ENCODE measurements around the gene CHST11. TPM values are rescaled to one million over a fixed set of nuclear protein-coding genes. Genes with fewer than 3 reads are reported as not detected.

The CHST11 gene
- total and polyA plus RNA-seq, 8 donors = 11.1 to 56.9 (median 14.8) TPM

DNA sequence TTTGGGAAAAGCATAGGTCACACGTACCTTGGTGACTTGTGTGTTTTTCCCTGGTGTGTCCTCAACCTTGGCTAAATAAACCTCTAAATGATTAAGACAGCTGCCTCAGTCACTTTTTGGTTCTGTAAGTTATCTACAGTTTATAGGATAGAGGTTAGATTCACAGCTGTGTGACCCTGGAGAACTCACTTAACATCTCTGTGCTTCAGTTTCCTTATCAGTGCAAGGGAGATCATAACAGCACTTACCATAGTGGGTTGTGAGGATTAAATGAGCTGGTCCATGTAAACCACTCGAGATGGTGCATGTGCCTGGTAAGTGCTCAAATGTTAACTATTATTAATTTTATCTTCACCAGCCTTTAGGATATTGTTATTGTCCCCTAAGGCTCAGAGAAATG, 35.4 kb upstream of the CHST11 start:
- H3K36me3 ChIP-seq = no peaks in the 10 kb centered on the region
- no peak for DNase-seq
- intact Hi-C loops (cut with DNase I) = no loop called here
- no peak overlapping the region for H3K4me3 ChIP-seq
- no peak for ATAC-seq
- H3K27ac ChIP-seq = no peak overlapping the region
- TF ChIP-seq, protein P1, sequence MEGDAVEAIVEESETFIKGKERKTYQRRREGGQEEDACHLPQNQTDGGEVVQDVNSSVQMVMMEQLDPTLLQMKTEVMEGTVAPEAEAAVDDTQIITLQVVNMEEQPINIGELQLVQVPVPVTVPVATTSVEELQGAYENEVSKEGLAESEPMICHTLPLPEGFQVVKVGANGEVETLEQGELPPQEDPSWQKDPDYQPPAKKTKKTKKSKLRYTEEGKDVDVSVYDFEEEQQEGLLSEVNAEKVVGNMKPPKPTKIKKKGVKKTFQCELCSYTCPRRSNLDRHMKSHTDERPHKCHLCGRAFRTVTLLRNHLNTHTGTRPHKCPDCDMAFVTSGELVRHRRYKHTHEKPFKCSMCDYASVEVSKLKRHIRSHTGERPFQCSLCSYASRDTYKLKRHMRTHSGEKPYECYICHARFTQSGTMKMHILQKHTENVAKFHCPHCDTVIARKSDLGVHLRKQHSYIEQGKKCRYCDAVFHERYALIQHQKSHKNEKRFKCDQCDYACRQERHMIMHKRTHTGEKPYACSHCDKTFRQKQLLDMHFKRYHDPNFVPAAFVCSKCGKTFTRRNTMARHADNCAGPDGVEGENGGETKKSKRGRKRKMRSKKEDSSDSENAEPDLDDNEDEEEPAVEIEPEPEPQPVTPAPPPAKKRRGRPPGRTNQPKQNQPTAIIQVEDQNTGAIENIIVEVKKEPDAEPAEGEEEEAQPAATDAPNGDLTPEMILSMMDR (IDR thresholded peaks at IDR 0.05) = no peak
- H3K27me3 ChIP-seq = no peaks in the 10 kb centered on the region
- no peaks in the 10 kb centered on the region for H3K4me1 ChIP-seq
- no peaks in the 10 kb centered on the region for H3K9me3 ChIP-seq

DNA sequence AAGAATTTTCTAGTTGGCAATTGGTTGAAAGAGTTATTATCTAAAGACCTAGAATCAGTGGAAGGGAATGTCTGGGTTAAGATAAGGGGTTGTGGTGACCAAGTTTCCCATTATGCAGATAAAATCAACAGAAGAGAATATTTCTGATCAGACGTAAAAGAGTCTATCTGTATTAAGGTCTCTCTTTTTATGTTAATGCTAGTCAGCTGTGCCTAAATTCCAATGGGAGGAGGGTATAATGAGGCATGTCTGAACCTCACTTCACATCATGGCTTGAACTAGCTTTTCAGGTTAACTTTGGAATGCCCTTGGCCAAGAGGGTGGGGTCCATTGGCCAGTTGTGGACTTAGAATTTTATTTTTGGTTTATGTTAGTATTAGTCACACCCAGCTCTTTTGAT, 34.3 kb upstream of the CHST11 start:
- intact Hi-C loops (cut with DNase I) = no loop called here
- TF ChIP-seq, protein P1 (IDR thresholded peaks at IDR 0.05) = no peak
- no peaks in the 10 kb centered on the region for H3K4me1 ChIP-seq

DNA sequence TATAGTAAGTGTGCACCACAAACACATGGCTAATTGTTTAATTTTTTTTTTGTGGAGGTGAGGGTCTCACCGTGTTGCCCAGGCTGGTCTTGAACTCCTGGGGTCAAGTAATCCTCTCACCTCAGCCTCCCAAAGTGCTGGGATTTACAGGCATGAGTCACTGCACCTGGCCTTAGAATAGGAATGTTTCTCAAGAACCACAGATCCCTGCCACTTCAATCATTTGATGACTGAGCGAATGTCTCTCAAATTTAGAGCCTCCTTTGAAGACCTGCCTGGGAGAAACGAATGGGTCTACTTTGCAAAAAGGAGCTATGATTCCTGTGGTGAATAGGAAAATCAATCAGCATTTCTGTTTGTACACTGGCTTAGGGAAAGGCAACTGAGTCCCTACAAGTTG, 33.5 kb upstream of the CHST11 start:
- Histone ChIP-seq H3K27ac (peak overlapping the region in 1 of 2 donors; percentile 43), H3K36me3 (no peaks in the 10 kb centered on the region), H3K27me3 (no peaks in the 10 kb centered on the region), H3K4me3 (no peak overlapping the region), H3K9me3 (no peaks in the 10 kb centered on the region), H3K4me1 (no peaks in the 10 kb centered on the region)
- intact Hi-C loops (cut with DNase I) = no loop called here
- TF ChIP-seq, protein P1 (IDR thresholded peaks at IDR 0.05) = no peak
- peak; percentile 67 for ATAC-seq
- DNase-seq = no peak

More for the DNA sequence above, 34.3 kb upstream of the CHST11 start:
- H3K36me3 ChIP-seq = no peaks in the 10 kb centered on the region
- DNase-seq (no peak), ATAC-seq (no peak)
- no peak overlapping the region for H3K4me3 ChIP-seq
- H3K27ac ChIP-seq = no peak overlapping the region
- H3K9me3 ChIP-seq = no peaks in the 10 kb centered on the region
- H3K27me3 ChIP-seq = no peaks in the 10 kb centered on the region

DNA sequence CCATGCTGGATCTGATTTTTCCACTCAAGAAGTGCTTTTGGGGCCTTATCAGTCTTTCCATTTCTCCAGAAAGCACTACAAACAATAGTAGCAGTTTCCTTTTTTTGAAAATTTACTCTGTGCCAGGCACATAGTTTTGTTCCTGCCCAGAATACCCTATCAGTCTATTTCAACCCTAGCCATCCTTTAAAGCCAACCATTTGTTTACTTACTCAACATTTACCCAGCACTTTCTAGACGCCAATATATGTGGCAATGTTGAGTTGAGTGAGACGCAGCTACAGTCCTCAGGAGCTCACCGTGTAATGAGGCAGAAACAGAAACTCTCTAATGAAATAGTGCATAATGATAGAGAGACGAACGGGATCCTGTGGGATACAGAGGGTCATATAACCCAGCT, 32.9 kb upstream of the CHST11 start:
- ATAC-seq = peak; percentile 94

DNA sequence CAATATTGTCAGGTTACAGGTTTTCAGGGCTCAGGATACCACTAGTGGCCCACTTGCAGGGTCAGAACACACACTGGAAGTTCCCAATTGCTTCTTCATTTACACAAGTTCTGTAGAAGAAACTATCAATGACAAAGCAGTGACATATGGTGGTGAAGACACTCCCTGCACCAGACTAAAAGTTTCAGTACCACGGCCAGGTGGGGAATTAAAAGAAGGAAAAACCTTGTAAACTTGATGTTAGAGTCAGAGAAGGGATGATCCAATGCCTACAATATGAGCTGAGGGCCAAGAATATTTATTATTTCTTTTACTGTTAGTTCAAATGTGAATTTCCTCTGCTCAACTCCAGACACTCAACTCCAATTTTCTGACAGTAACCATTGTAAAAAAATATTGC, 31.8 kb upstream of the CHST11 start:
- intact Hi-C loops (cut with DNase I) = no loop called here
- no peak for DNase-seq
- ATAC-seq = no peak

More for the DNA sequence above, 32.9 kb upstream of the CHST11 start:
- no peaks in the 10 kb centered on the region for H3K27me3 ChIP-seq
- peak in 1 of 4 donors; percentile 17 for DNase-seq
- no peaks in the 10 kb centered on the region for H3K4me1 ChIP-seq
- TF ChIP-seq, protein P1 (IDR thresholded peaks at IDR 0.05) = no peak
- no peaks in the 10 kb centered on the region for H3K9me3 ChIP-seq
- H3K27ac ChIP-seq = peak overlapping the region in 1 of 2 donors; percentile 43
- H3K4me3 ChIP-seq = no peak overlapping the region
- intact Hi-C loops (cut with DNase I) = no loop called here
- H3K36me3 ChIP-seq = no peaks in the 10 kb centered on the region

More for the DNA sequence above, 31.8 kb upstream of the CHST11 start:
- no peak overlapping the region for H3K4me3 ChIP-seq
- H3K9me3 ChIP-seq = no peaks in the 10 kb centered on the region
- no peak overlapping the region for H3K27ac ChIP-seq
- TF ChIP-seq, protein P1 (IDR thresholded peaks at IDR 0.05) = no peak
- no peaks in the 10 kb centered on the region for H3K36me3 ChIP-seq
- no peaks in the 10 kb centered on the region for H3K27me3 ChIP-seq
- H3K4me1 ChIP-seq = no peaks in the 10 kb centered on the region

Data from left lung (tissue), 10 donors.